ENCODE measurements around the gene MTA1. TPM values are rescaled to one million over a fixed set of nuclear protein-coding genes. Genes with fewer than 3 reads are reported as not detected.

Gene MTA1
- total and polyA plus RNA-seq, 10 of the 15 experiments (the other 5 are each of a cell fraction or from before 2014, with no cell fraction given) = 0.14 to 162 (median 30.6) TPM

GRCh38 chr14:105448706-105449111 lies 29.1 kb downstream of the MTA1 start (continued):
- TF ChIP-seq RCOR1 (conservative IDR thresholded peaks at IDR 0.05; ENCODE audit: low read depth, low read length) = no peak
- no peak for TF ChIP-seq RAD51 (IDR thresholded peaks at IDR 0.05)
- TF ChIP-seq, protein P1, sequence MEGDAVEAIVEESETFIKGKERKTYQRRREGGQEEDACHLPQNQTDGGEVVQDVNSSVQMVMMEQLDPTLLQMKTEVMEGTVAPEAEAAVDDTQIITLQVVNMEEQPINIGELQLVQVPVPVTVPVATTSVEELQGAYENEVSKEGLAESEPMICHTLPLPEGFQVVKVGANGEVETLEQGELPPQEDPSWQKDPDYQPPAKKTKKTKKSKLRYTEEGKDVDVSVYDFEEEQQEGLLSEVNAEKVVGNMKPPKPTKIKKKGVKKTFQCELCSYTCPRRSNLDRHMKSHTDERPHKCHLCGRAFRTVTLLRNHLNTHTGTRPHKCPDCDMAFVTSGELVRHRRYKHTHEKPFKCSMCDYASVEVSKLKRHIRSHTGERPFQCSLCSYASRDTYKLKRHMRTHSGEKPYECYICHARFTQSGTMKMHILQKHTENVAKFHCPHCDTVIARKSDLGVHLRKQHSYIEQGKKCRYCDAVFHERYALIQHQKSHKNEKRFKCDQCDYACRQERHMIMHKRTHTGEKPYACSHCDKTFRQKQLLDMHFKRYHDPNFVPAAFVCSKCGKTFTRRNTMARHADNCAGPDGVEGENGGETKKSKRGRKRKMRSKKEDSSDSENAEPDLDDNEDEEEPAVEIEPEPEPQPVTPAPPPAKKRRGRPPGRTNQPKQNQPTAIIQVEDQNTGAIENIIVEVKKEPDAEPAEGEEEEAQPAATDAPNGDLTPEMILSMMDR (IDR thresholded peaks at IDR 0.05 in 2 of 3, conservative IDR thresholded peaks at IDR 0.05 in 1 of 3; ENCODE audit: control insufficient read depth in 2 of 3, extremely low read depth in 1 of 3, insufficient read depth in 1 of 3, low read depth in 3 of 3, low read length in 3 of 3) = peak; percentile 56 to 80 (median 62)
- no peak for TF ChIP-seq TCF12 (IDR thresholded peaks at IDR 0.05; ENCODE audit: low read depth, low read length)
- TF ChIP-seq RB1 (IDR thresholded peaks at IDR 0.05; ENCODE audit: borderline replicate concordance) = no peak
- TF ChIP-seq HCFC1 (IDR thresholded peaks at IDR 0.05; ENCODE audit: low read length) = no peak
- TF ChIP-seq ZBTB33 (IDR thresholded peaks at IDR 0.05) = peak; percentile 77; the same call in 1 of the 2 replicates
- TF ChIP-seq CHD2 (IDR thresholded peaks at IDR 0.05; ENCODE audit: borderline replicate concordance, low read depth, low read length) = no peak
- no peak for TF ChIP-seq MYB (IDR thresholded peaks at IDR 0.05; ENCODE audit: borderline replicate concordance, low read depth, low read length)
- peak; percentile 56 for TF ChIP-seq YY1 (IDR thresholded peaks at IDR 0.05; ENCODE audit: low read depth, low read length)
- TF ChIP-seq BCL11A (IDR thresholded peaks at IDR 0.05; ENCODE audit: low read depth, low read length) = no peak
- no peak for TF ChIP-seq RBBP5 (conservative IDR thresholded peaks at IDR 0.05)
- TF ChIP-seq, protein P2, sequence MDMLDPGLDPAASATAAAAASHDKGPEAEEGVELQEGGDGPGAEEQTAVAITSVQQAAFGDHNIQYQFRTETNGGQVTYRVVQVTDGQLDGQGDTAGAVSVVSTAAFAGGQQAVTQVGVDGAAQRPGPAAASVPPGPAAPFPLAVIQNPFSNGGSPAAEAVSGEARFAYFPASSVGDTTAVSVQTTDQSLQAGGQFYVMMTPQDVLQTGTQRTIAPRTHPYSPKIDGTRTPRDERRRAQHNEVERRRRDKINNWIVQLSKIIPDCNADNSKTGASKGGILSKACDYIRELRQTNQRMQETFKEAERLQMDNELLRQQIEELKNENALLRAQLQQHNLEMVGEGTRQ (IDR thresholded peaks at IDR 0.05; ENCODE audit: borderline replicate concordance, low read depth, low read length) = no peak
- no peak for TF ChIP-seq TBL1XR1 (IDR thresholded peaks at IDR 0.05; ENCODE audit: low read depth, low read length)
- TF ChIP-seq CHD1 (IDR thresholded peaks at IDR 0.05; ENCODE audit: low read depth, low read length) = no peak
- TF ChIP-seq, protein P3, sequence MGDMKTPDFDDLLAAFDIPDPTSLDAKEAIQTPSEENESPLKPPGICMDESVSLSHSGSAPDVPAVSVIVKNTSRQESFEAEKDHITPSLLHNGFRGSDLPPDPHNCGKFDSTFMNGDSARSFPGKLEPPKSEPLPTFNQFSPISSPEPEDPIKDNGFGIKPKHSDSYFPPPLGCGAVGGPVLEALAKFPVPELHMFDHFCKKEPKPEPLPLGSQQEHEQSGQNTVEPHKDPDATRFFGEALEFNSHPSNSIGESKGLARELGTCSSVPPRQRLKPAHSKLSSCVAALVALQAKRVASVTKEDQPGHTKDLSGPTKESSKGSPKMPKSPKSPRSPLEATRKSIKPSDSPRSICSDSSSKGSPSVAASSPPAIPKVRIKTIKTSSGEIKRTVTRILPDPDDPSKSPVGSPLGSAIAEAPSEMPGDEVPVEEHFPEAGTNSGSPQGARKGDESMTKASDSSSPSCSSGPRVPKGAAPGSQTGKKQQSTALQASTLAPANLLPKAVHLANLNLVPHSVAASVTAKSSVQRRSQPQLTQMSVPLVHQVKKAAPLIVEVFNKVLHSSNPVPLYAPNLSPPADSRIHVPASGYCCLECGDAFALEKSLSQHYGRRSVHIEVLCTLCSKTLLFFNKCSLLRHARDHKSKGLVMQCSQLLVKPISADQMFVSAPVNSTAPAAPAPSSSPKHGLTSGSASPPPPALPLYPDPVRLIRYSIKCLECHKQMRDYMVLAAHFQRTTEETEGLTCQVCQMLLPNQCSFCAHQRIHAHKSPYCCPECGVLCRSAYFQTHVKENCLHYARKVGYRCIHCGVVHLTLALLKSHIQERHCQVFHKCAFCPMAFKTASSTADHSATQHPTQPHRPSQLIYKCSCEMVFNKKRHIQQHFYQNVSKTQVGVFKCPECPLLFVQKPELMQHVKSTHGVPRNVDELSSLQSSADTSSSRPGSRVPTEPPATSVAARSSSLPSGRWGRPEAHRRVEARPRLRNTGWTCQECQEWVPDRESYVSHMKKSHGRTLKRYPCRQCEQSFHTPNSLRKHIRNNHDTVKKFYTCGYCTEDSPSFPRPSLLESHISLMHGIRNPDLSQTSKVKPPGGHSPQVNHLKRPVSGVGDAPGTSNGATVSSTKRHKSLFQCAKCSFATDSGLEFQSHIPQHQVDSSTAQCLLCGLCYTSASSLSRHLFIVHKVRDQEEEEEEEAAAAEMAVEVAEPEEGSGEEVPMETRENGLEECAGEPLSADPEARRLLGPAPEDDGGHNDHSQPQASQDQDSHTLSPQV (IDR thresholded peaks at IDR 0.05) = no peak
- no peak for TF ChIP-seq MEF2B (IDR thresholded peaks at IDR 0.05; ENCODE audit: partially characterized antibody, poor library complexity, severe bottlenecking)
- no peak for TF ChIP-seq CBFB (IDR thresholded peaks at IDR 0.05; ENCODE audit: low read depth)
- no peak for TF ChIP-seq STAT1 (conservative IDR thresholded peaks at IDR 0.05)
- no peak for TF ChIP-seq ATF2 (IDR thresholded peaks at IDR 0.05; ENCODE audit: low read length)
